Vagina (tissue), 2 donors: Measurements from ENCODE around the gene DYSF.

Experiments
- POLR2A ChIP-seq, 2 donors: fragments of 450-650 bp; IDR thresholded peaks; one replicate each; pipeline ENCODE4 v1.6.1; 2017; ENCODE audit warnings: antibody characterized with exemption in 2 of 2, mild to moderate bottlenecking in 2 of 2, moderate library complexity in 2 of 2
- POLR2AphosphoS5 ChIP-seq, 2 donors: sonication (generic); formaldehyde crosslinking; IDR thresholded peaks; one replicate each; pipeline ENCODE4 v1.9.0; 2017; ENCODE audit warnings: antibody characterized with exemption in 2 of 2, mild to moderate bottlenecking in 2 of 2, low read depth in 1 of 2; ENCODE audit not compliant: insufficient read depth in 1 of 2
- TF ChIP-seq, protein P1 (sequence below), 3 experiments: fragments of 450-650 bp in 2 of 3; fragments of 200-600 bp in 1 of 3; sonication (generic) in 1 of 3; IDR thresholded peaks; one replicate each; pipeline ENCODE4 v1.5.1; 2017 to 2019; ENCODE audit warnings: antibody characterized with exemption in 3 of 3, mild to moderate bottlenecking in 2 of 3, moderate library complexity in 2 of 3

DNA sequence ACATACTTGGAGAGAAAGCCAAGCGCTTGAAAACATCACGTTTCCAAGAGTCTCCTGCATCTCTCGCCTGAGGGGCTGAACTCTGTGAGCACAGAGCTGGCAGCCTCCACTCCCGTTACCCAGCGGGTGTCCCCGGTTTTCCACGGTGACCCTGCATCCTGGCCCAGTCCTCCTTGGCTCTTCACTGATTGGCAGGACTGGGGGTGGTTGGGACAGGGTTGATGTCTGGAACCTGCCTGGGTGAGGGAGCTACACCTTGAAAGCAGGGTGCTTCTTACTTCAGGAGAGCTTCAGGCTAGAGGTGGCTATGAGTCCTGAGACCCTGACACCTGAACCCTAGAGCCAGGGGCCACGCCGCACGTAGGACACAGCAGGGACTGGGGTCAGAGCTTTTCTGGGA is 234.1 kb downstream of the DYSF start:
- TF ChIP-seq, protein P1, sequence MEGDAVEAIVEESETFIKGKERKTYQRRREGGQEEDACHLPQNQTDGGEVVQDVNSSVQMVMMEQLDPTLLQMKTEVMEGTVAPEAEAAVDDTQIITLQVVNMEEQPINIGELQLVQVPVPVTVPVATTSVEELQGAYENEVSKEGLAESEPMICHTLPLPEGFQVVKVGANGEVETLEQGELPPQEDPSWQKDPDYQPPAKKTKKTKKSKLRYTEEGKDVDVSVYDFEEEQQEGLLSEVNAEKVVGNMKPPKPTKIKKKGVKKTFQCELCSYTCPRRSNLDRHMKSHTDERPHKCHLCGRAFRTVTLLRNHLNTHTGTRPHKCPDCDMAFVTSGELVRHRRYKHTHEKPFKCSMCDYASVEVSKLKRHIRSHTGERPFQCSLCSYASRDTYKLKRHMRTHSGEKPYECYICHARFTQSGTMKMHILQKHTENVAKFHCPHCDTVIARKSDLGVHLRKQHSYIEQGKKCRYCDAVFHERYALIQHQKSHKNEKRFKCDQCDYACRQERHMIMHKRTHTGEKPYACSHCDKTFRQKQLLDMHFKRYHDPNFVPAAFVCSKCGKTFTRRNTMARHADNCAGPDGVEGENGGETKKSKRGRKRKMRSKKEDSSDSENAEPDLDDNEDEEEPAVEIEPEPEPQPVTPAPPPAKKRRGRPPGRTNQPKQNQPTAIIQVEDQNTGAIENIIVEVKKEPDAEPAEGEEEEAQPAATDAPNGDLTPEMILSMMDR (IDR thresholded peaks at IDR 0.05), result no peak
- no peak for TF ChIP-seq POLR2AphosphoS5 (IDR thresholded peaks at IDR 0.05; ENCODE audit: insufficient read depth in 1 of 2, low read depth in 1 of 2)
- no peak for TF ChIP-seq POLR2A (IDR thresholded peaks at IDR 0.05)
